ENCODE data around the gene KIDINS220. TPM values are rescaled to one million over a fixed set of nuclear protein-coding genes. Genes with fewer than 3 reads are reported as not detected.

KIDINS220 gene
- total RNA-seq, 1 donor from 2014 or later, result 26.9 TPM

DNA sequence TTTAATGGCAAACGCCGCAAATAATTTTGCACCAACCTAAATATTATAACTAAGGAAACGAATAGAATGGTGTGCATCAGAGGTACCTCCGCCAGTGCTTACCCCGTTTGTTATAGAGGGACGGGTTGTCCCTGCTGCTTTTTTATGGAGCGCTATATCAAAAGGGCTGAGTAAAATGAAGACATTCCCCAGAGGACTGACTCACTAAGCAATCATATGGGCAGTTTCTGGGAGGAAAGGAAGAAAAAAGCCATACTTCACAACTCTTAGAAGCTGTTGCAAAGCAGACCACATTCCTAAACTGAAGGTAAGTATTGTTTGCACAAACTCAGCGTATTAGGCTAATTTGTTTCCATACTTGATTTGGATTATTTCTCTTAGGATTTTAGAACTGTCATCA is 142.7 kb downstream of the KIDINS220 start:
- peaks cover 25% of the 10 kb centered on the region for H3K27me3 Mint-ChIP-seq
- POLR2A ChIA-PET, result no interaction called here
- CTCF ChIA-PET, result no interaction called here
- TF ChIP-seq CTCF (IDR thresholded peaks at IDR 0.05), result no peak
- H3K4me1 Mint-ChIP-seq, result no peaks in the 10 kb centered on the region
- no peaks in the 10 kb centered on the region for H3K9me3 Mint-ChIP-seq
- ATAC-seq (ENCODE audit: low read depth), result no peak
- H3K36me3 Mint-ChIP-seq (ENCODE audit: low read depth), result no peaks in the 10 kb centered on the region
- H3K4me3 Mint-ChIP-seq, result no peak overlapping the region
- DNase-seq, result no peak
- intact Hi-C loops (cut with micrococcal nuclease), result no loop called here
- H3K27ac Mint-ChIP-seq, result no peak overlapping the region

DNA sequence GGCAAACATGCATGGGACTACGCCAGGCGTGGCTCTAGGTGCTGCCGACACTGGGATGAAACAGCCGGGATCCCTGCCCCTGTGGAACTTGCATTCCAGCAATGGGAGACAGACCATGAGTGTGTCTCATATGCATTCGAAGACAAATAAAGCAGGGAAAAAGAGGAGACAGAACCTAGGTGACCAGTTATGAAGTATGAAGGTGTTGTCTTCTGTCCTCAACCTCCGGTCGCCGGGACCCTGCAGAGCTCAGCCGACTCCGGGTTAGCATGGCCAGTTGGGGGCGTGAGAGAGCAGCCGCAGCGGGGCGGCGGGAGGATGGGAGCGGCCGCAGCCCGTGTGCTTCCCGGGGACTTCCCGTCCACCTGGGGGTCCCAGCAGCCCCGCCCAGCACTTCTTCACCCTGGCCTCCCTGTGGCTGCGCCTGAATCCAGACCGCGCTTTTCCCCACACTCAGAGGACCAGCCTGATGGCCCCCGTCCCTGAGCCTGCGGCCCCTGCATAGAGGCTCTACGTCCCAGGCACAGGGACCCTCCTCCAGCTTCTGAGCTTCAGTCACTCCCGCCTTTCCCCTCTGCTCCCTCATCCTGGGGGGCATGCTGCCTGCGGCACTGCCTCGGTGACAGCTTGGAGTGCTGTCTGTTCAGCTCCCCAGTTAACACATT is 144.1 kb downstream of the KIDINS220 start:
- no peak for ATAC-seq (ENCODE audit: low read depth)
- Mint-ChIP-seq H3K9me3 (no peaks in the 10 kb centered on the region), H3K27ac (no peak overlapping the region), H3K27me3 (peaks cover 32% of the 10 kb centered on the region), H3K4me1 (no peaks in the 10 kb centered on the region), H3K36me3 (ENCODE audit: low read depth) (no peaks in the 10 kb centered on the region), H3K4me3 (no peak overlapping the region)
- ChIA-PET POLR2A (no interaction called here), CTCF (interaction anchor here (0.6 to 0.7 kb wide), 2 partner anchors 1144 to 1490 kb away, joined by 3 read pairs; no protein-coding TSS in a partner anchor)
- no peak for TF ChIP-seq CTCF (IDR thresholded peaks at IDR 0.05)
- no peak for DNase-seq
- intact Hi-C loops (cut with micrococcal nuclease), result no loop called here

- no peaks in the 10 kb centered on the region for H3K4me1 Mint-ChIP-seq
- intact Hi-C loops (cut with micrococcal nuclease), result no loop called here
- POLR2A ChIA-PET, result no interaction called here
- no peaks in the 10 kb centered on the region for H3K36me3 Mint-ChIP-seq (ENCODE audit: low read depth)
- H3K4me3 Mint-ChIP-seq, result no peak overlapping the region
- H3K9me3 Mint-ChIP-seq, result no peaks in the 10 kb centered on the region
- TF ChIP-seq CTCF (IDR thresholded peaks at IDR 0.05), result no peak
- ATAC-seq (ENCODE audit: low read depth) (no peak), DNase-seq (no peak)
- CTCF ChIA-PET, result interaction anchor here (0.6 to 0.8 kb wide), 2 partner anchors 1143 to 1266 kb away, joined by 3 read pairs; no protein-coding TSS in a partner anchor
- H3K27me3 Mint-ChIP-seq, result peaks cover 35% of the 10 kb centered on the region
- no peak overlapping the region for H3K27ac Mint-ChIP-seq
These were observed 144.6 kb downstream of the KIDINS220 start for GRCh38 chr2:8692783-8693156.

GRCh38 chr2:8691859-8692437 is 145.5 kb downstream of the KIDINS220 start:
- Mint-ChIP-seq H3K27ac (no peak overlapping the region), H3K36me3 (ENCODE audit: low read depth) (no peaks in the 10 kb centered on the region), H3K4me1 (no peaks in the 10 kb centered on the region), H3K4me3 (no peak overlapping the region), H3K9me3 (no peaks in the 10 kb centered on the region), H3K27me3 (peaks cover 37% of the 10 kb centered on the region)
- DNase-seq (no peak), ATAC-seq (ENCODE audit: low read depth) (no peak)
- intact Hi-C loops (cut with micrococcal nuclease), result no loop called here
- POLR2A ChIA-PET, result no interaction called here
- CTCF ChIA-PET, result interaction anchor here (0.8 kb wide), 1 partner anchor 1265 kb away, joined by 3 read pairs; no protein-coding TSS in a partner anchor
- no peak for TF ChIP-seq CTCF (IDR thresholded peaks at IDR 0.05)

DNA sequence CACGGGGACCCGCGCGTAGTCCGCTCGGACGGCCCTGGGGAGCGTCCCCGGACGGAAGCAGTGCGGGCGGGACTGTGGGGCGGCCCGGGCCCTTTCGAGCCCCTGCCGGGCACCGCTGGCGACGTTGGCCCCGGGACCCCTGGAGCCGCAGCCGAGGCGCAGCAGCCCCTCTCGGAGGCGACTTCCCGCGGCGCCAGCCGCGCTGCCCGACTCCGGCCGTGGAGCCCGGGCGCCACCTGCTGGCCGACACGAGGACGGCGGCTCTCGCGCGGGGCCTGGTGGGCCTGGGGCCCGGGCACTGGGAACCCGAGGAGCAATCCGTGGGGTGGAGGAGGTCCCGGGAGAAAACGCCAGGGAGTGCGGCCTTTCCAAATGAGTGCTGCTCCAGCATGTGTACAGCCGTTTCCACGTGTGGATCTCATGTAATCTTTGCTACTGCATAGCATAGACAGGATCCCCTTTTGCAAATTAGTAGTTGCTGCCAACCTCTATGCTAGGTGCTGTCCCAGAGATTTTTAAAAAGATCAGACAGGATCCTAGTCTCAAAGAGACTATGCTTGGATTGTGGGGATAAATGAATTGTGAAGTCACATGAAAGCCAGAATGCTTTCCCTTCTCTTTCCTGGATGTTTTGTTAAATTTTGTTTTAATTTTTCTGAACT is 151.6 kb downstream of the KIDINS220 start:
- no peaks in the 10 kb centered on the region for H3K9me3 Mint-ChIP-seq

More for the DNA sequence above, 151.6 kb downstream of the KIDINS220 start:
- Mint-ChIP-seq H3K36me3 (ENCODE audit: low read depth) (no peaks in the 10 kb centered on the region), H3K27me3 (peaks cover 47% of the 10 kb centered on the region), H3K27ac (no peak overlapping the region), H3K4me1 (peaks cover 31% of the 10 kb centered on the region), H3K4me3 (peak overlapping the region; percentile 35)
- DNase-seq, result peak; percentile 78
- POLR2A ChIA-PET, result interaction anchor here (0.6 kb wide), 1 partner anchor 1194 kb away, joined by 4 read pairs; no protein-coding TSS in a partner anchor
- CTCF ChIA-PET, result interaction anchor here (0.9 to 1.7 kb wide), 2 partner anchors 1259 to 1586 kb away, joined by 3 to 5 read pairs; no protein-coding TSS in a partner anchor
- peak; percentile 38 for ATAC-seq (ENCODE audit: low read depth)
- TF ChIP-seq CTCF (IDR thresholded peaks at IDR 0.05), result peak; percentile 83
- intact Hi-C loops (cut with micrococcal nuclease), result loop anchor here (1.0 to 10.0 kb wide), 8 partner anchors 451 to 1649 kb away; no protein-coding TSS in a partner anchor
